GM12878 (cell line): Measurements from ENCODE around the gene EBP.

ENCODE experiments used
- SIX5 ChIP-seq: IDR thresholded peaks from 2 replicates; pipeline ENCODE4 v1.6.1; 2011; ENCODE audit warnings: mild to moderate bottlenecking, low read depth, low read length, moderate library complexity; ENCODE audit not compliant: severe bottlenecking
- SMC3 ChIP-seq: IDR thresholded peaks from 2 replicates; pipeline ENCODE4 v1.6.1; 2011; ENCODE audit warnings: low read length, improper control_type of control experiment, borderline replicate concordance
- TCF12 ChIP-seq: IDR thresholded peaks from 2 replicates; pipeline ENCODE4 v1.6.1; 2011; ENCODE audit warnings: low read depth, mild to moderate bottlenecking, low read length

DNA sequence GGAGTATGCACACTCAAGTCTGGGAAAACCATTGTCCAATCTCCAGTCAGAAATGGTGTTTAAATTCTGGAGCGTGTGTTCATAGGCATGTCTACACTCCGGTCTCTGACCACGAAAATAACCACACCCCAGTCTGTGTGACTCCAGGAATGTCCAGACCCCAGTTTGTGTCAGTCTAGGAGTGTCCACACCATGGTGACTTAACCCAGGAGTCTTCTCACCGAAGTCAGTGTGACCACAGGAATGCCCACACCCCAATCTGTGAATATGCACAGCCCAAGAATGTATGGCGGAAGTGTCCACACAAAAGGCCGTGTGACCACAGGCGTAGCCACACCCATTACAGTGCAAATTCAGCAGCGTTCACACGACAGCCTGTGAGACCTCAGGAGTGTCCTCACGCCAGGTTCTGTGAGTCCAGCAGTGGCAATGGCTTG, 34.2 kb upstream of the EBP start:
- no peak for TF ChIP-seq SMC3
- TF ChIP-seq SIX5, result no peak
- TF ChIP-seq TCF12, result no peak
